ENCODE measurements around the gene SDHC.
"Not testable (repeated sequence)": the region's sequence is repeated elsewhere in the genome, so short reads cannot be mapped to it uniquely, and the experiment has no call there.

Gene SDHC

GRCh38 chr1:161408429-161409052, 94.4 kb downstream of the SDHC start:
- no peaks in the 10 kb centered on the region for H3K4me1 ChIP-seq (ENCODE audit: insufficient read depth, low read length)
- no peak overlapping the region for H3K9ac ChIP-seq (ENCODE audit: low read depth, low read length)
- no peaks in the 10 kb centered on the region for H3K36me3 ChIP-seq (ENCODE audit: insufficient read depth, low read length)
- H3K9me3 ChIP-seq (ENCODE audit: control insufficient read depth, insufficient read depth, low read length), result no peaks in the 10 kb centered on the region

GRCh38 chr1:161409848-161410635, 95.9 kb downstream of the SDHC start:
- H3K4me1 ChIP-seq (ENCODE audit: insufficient read depth, low read length); H3K9ac ChIP-seq (ENCODE audit: low read depth, low read length); H3K36me3 ChIP-seq (ENCODE audit: insufficient read depth, low read length); H3K9me3 ChIP-seq (ENCODE audit: control insufficient read depth, insufficient read depth, low read length): not testable (repeated sequence)

GRCh38 chr1:161410636-161410970, 96.4 kb downstream of the SDHC start:
- H3K9me3 ChIP-seq (ENCODE audit: control insufficient read depth, insufficient read depth, low read length); H3K9ac ChIP-seq (ENCODE audit: low read depth, low read length); H3K36me3 ChIP-seq (ENCODE audit: insufficient read depth, low read length); H3K4me1 ChIP-seq (ENCODE audit: insufficient read depth, low read length): not testable (repeated sequence)

Measured in ES-I3 (cell line).